ENCODE measurements around the gene EXOSC7.

Gene EXOSC7

GRCh38 chr3:44976002-44976815 is at the start of gene EXOSC7, which contains the start of gene ZDHHC3:
Gene EXOSC7, plus strand, starts transcription at chr3:44976244. Its CDS starts 34 bp downstream, at chr3:44976278.
Gene ZDHHC3, minus strand, starts transcription at chr3:44976174. Its CDS starts 16,738 bp downstream, at chr3:44959436.
- Histone ChIP-seq H3K27me3 (ENCODE audit: control insufficient read depth, insufficient read depth, low read length) (no peaks in the 10 kb centered on the region), H3K9ac (ENCODE audit: low read depth, low read length) (peak within 1 kb of the TSS; percentile 94), H3K4me1 (ENCODE audit: control insufficient read depth, insufficient read depth, low read length) (peaks cover 9% of the 10 kb centered on the region), H3K4me3 (ENCODE audit: low read depth, low read length) (peak within 1 kb of the TSS; percentile 98), H3K9me3 (ENCODE audit: control insufficient read depth, insufficient read depth, low read length) (no peaks in the 10 kb centered on the region), H3K36me3 (ENCODE audit: control insufficient read depth, insufficient read depth, low read length) (no peaks in the 10 kb centered on the region)

GRCh38 chr3:44926921-44927320 is 49.1 kb upstream of the EXOSC7 start:
- Histone ChIP-seq H3K9ac (ENCODE audit: low read depth, low read length) (no peak overlapping the region), H3K36me3 (ENCODE audit: control insufficient read depth, insufficient read depth, low read length) (peaks cover 22% of the 10 kb centered on the region)

GRCh38 chr3:44927371-44927770 is 48.7 kb upstream of the EXOSC7 start:
- Histone ChIP-seq H3K9ac (ENCODE audit: low read depth, low read length) (no peak overlapping the region), H3K9me3 (ENCODE audit: control insufficient read depth, insufficient read depth, low read length) (no peaks in the 10 kb centered on the region), H3K4me3 (ENCODE audit: low read depth, low read length) (no peak overlapping the region), H3K36me3 (ENCODE audit: control insufficient read depth, insufficient read depth, low read length) (peaks cover 22% of the 10 kb centered on the region), H3K27me3 (ENCODE audit: control insufficient read depth, insufficient read depth, low read length) (no peaks in the 10 kb centered on the region), H3K4me1 (ENCODE audit: control insufficient read depth, insufficient read depth, low read length) (no peaks in the 10 kb centered on the region)

More at GRCh38 chr3:44926921-44927320, 49.1 kb upstream of the EXOSC7 start:
- Histone ChIP-seq H3K4me1 (ENCODE audit: control insufficient read depth, insufficient read depth, low read length) (no peaks in the 10 kb centered on the region), H3K4me3 (ENCODE audit: low read depth, low read length) (no peak overlapping the region), H3K27me3 (ENCODE audit: control insufficient read depth, insufficient read depth, low read length) (no peaks in the 10 kb centered on the region), H3K9me3 (ENCODE audit: control insufficient read depth, insufficient read depth, low read length) (no peaks in the 10 kb centered on the region)

- Histone ChIP-seq H3K36me3 (ENCODE audit: control insufficient read depth, insufficient read depth, low read length) (peaks cover 22% of the 10 kb centered on the region), H3K27me3 (ENCODE audit: control insufficient read depth, insufficient read depth, low read length) (no peaks in the 10 kb centered on the region), H3K9ac (ENCODE audit: low read depth, low read length) (no peak overlapping the region), H3K9me3 (ENCODE audit: control insufficient read depth, insufficient read depth, low read length) (no peaks in the 10 kb centered on the region), H3K4me1 (ENCODE audit: control insufficient read depth, insufficient read depth, low read length) (no peaks in the 10 kb centered on the region), H3K4me3 (ENCODE audit: low read depth, low read length) (no peak overlapping the region)
These were observed 46.3 kb upstream of the EXOSC7 start for GRCh38 chr3:44929782-44930181.

GRCh38 chr3:44930911-44931310 is 45.1 kb upstream of the EXOSC7 start:
- H3K9ac ChIP-seq (ENCODE audit: low read depth, low read length): no peak overlapping the region
- H3K27me3 ChIP-seq (ENCODE audit: control insufficient read depth, insufficient read depth, low read length): no peaks in the 10 kb centered on the region
- H3K4me1 ChIP-seq (ENCODE audit: control insufficient read depth, insufficient read depth, low read length): no peaks in the 10 kb centered on the region
- H3K9me3 ChIP-seq (ENCODE audit: control insufficient read depth, insufficient read depth, low read length): no peaks in the 10 kb centered on the region
- peaks cover 21% of the 10 kb centered on the region for H3K36me3 ChIP-seq (ENCODE audit: control insufficient read depth, insufficient read depth, low read length)
- no peak overlapping the region for H3K4me3 ChIP-seq (ENCODE audit: low read depth, low read length)

- no peak overlapping the region for H3K4me3 ChIP-seq (ENCODE audit: low read depth, low read length)
- H3K9ac ChIP-seq (ENCODE audit: low read depth, low read length): no peak overlapping the region
- H3K4me1 ChIP-seq (ENCODE audit: control insufficient read depth, insufficient read depth, low read length): no peaks in the 10 kb centered on the region
- H3K27me3 ChIP-seq (ENCODE audit: control insufficient read depth, insufficient read depth, low read length): no peaks in the 10 kb centered on the region
- peaks cover 18% of the 10 kb centered on the region for H3K36me3 ChIP-seq (ENCODE audit: control insufficient read depth, insufficient read depth, low read length)
- H3K9me3 ChIP-seq (ENCODE audit: control insufficient read depth, insufficient read depth, low read length): no peaks in the 10 kb centered on the region
These were observed 44.3 kb upstream of the EXOSC7 start for GRCh38 chr3:44931791-44932190.

- no peaks in the 10 kb centered on the region for H3K4me1 ChIP-seq (ENCODE audit: control insufficient read depth, insufficient read depth, low read length)
- no peak overlapping the region for H3K4me3 ChIP-seq (ENCODE audit: low read depth, low read length)
- H3K9ac ChIP-seq (ENCODE audit: low read depth, low read length): no peak overlapping the region
- no peaks in the 10 kb centered on the region for H3K27me3 ChIP-seq (ENCODE audit: control insufficient read depth, insufficient read depth, low read length)
- peaks cover 18% of the 10 kb centered on the region for H3K36me3 ChIP-seq (ENCODE audit: control insufficient read depth, insufficient read depth, low read length)
- no peaks in the 10 kb centered on the region for H3K9me3 ChIP-seq (ENCODE audit: control insufficient read depth, insufficient read depth, low read length)
These were observed 43.8 kb upstream of the EXOSC7 start for GRCh38 chr3:44932271-44932670.

- Histone ChIP-seq H3K36me3 (ENCODE audit: control insufficient read depth, insufficient read depth, low read length) (peaks cover 17% of the 10 kb centered on the region), H3K9me3 (ENCODE audit: control insufficient read depth, insufficient read depth, low read length) (no peaks in the 10 kb centered on the region), H3K4me3 (ENCODE audit: low read depth, low read length) (no peak overlapping the region), H3K27me3 (ENCODE audit: control insufficient read depth, insufficient read depth, low read length) (no peaks in the 10 kb centered on the region), H3K4me1 (ENCODE audit: control insufficient read depth, insufficient read depth, low read length) (no peaks in the 10 kb centered on the region), H3K9ac (ENCODE audit: low read depth, low read length) (no peak overlapping the region)
These were observed 42.8 kb upstream of the EXOSC7 start for GRCh38 chr3:44932986-44933944.

GRCh38 chr3:44939581-44940036 is 36.4 kb upstream of the EXOSC7 start:
- Histone ChIP-seq H3K27me3 (ENCODE audit: control insufficient read depth, insufficient read depth, low read length) (no peaks in the 10 kb centered on the region), H3K4me3 (ENCODE audit: low read depth, low read length) (no peak overlapping the region), H3K4me1 (ENCODE audit: control insufficient read depth, insufficient read depth, low read length) (no peaks in the 10 kb centered on the region), H3K9me3 (ENCODE audit: control insufficient read depth, insufficient read depth, low read length) (no peaks in the 10 kb centered on the region), H3K9ac (ENCODE audit: low read depth, low read length) (no peak overlapping the region), H3K36me3 (ENCODE audit: control insufficient read depth, insufficient read depth, low read length) (peaks cover 30% of the 10 kb centered on the region)

- no peak overlapping the region for H3K9ac ChIP-seq (ENCODE audit: low read depth, low read length)
- H3K4me1 ChIP-seq (ENCODE audit: control insufficient read depth, insufficient read depth, low read length): no peaks in the 10 kb centered on the region
- H3K36me3 ChIP-seq (ENCODE audit: control insufficient read depth, insufficient read depth, low read length): peaks cover 33% of the 10 kb centered on the region
- H3K4me3 ChIP-seq (ENCODE audit: low read depth, low read length): no peak overlapping the region
- H3K27me3 ChIP-seq (ENCODE audit: control insufficient read depth, insufficient read depth, low read length): no peaks in the 10 kb centered on the region
- H3K9me3 ChIP-seq (ENCODE audit: control insufficient read depth, insufficient read depth, low read length): no peaks in the 10 kb centered on the region
These were observed 33.7 kb upstream of the EXOSC7 start for GRCh38 chr3:44942202-44942921.

- H3K4me3 ChIP-seq (ENCODE audit: low read depth, low read length): no peak overlapping the region
These were observed 27.8 kb upstream of the EXOSC7 start for GRCh38 chr3:44948239-44948638.

More at GRCh38 chr3:44948239-44948638, 27.8 kb upstream of the EXOSC7 start:
- Histone ChIP-seq H3K9me3 (ENCODE audit: control insufficient read depth, insufficient read depth, low read length) (no peaks in the 10 kb centered on the region), H3K4me1 (ENCODE audit: control insufficient read depth, insufficient read depth, low read length) (peaks cover 10% of the 10 kb centered on the region), H3K36me3 (ENCODE audit: control insufficient read depth, insufficient read depth, low read length) (peaks cover 5% of the 10 kb centered on the region), H3K27me3 (ENCODE audit: control insufficient read depth, insufficient read depth, low read length) (no peaks in the 10 kb centered on the region), H3K9ac (ENCODE audit: low read depth, low read length) (no peak overlapping the region)
